GM21529 (cell line): Measurements from ENCODE around the gene CRX.
"Not testable (repeated sequence)": the region's sequence is repeated elsewhere in the genome, so short reads cannot be mapped to it uniquely, and the experiment has no call there.

Experiments
- ATAC-seq: cut with Tn5 transposase; IDR thresholded peaks from one replicate; pipeline ENCODE4 v1.9.1; 2021; ENCODE audit not compliant: unreplicated experiment

CRX gene

GRCh38 chr19:47858646-47859285 lies 37.0 kb downstream of the CRX start, which contains the start of gene TPRX2:
Gene TPRX2, plus strand, starts transcription at chr19:47859235. Its CDS starts 12 bp downstream, at chr19:47859247.
- ATAC-seq: not testable (repeated sequence)

- ATAC-seq: not testable (repeated sequence)
Measured at GRCh38 chr19:47859838-47860237, 38.1 kb downstream of the CRX start.

- no peak for ATAC-seq
Measured at GRCh38 chr19:47860602-47861297, 39.0 kb downstream of the CRX start.

GRCh38 chr19:47861630-47862029 lies 39.9 kb downstream of the CRX start:
- no peak for ATAC-seq

GRCh38 chr19:47863514-47863936 lies 41.8 kb downstream of the CRX start:
- ATAC-seq: no peak

- ATAC-seq: no peak
Measured at GRCh38 chr19:47865166-47865565, 43.4 kb downstream of the CRX start.

- no peak for ATAC-seq
Measured at GRCh38 chr19:47878906-47879305, 57.2 kb downstream of the CRX start.

- not testable (repeated sequence) for ATAC-seq
Measured at GRCh38 chr19:47879385-47879784, 57.6 kb downstream of the CRX start.

- ATAC-seq: no peak
Measured at GRCh38 chr19:47881757-47882156, 60.0 kb downstream of the CRX start.

- ATAC-seq: no peak
Measured at GRCh38 chr19:47882890-47883289, 61.2 kb downstream of the CRX start.

- ATAC-seq: no peak
Measured at GRCh38 chr19:47885067-47885463, 63.3 kb downstream of the CRX start.

GRCh38 chr19:47886010-47886559 lies 64.3 kb downstream of the CRX start, which contains the start of gene SULT2A1:
Gene SULT2A1, minus strand, starts transcription at chr19:47886315. Its CDS starts 58 bp downstream, at chr19:47886257.
- ATAC-seq: no peak

- ATAC-seq: no peak
Measured at GRCh38 chr19:47890865-47891621, 69.3 kb downstream of the CRX start.

- ATAC-seq: no peak
Measured at GRCh38 chr19:47891622-47891922, 69.8 kb downstream of the CRX start.

- ATAC-seq: no peak
Measured at GRCh38 chr19:47891923-47892666, 70.4 kb downstream of the CRX start.
